Heart left ventricle (tissue), 16 donors: ENCODE data around the gene KIRREL3. TPM values are rescaled to one million over a fixed set of nuclear protein-coding genes. Genes with fewer than 3 reads are reported as not detected.

Experiments used
- ATAC-seq, 4 donors: fragments of 200-7000 bp; cut with Tn5 transposase; one replicate each; pipeline ENCODE4 v1.9.1; 2020 to 2022; ENCODE audit warnings: moderate library complexity in 4 of 4, mild to moderate bottlenecking in 3 of 4, moderate number of reproducible peaks in 1 of 4
- DNase-seq, 5 donors: peaks; one replicate each; pipeline ENCODE4 v3.0.0-alpha.2; 2020
- H3K27ac ChIP-seq, 12 donors: fragments of 200-600 bp; sonication (generic) in 4 of 12; one replicate each; pipeline versions ENCODE4 v1.5.0 to v1.8.0; 2016 to 2022; ENCODE audit warnings: mild to moderate bottlenecking in 2 of 12
- H3K27me3 ChIP-seq, 9 donors: fragments of 200-600 bp; sonication (generic) in 2 of 9; one replicate each; pipeline versions ENCODE4 v1.5.1 to v1.8.0; 2016 to 2022; ENCODE audit warnings: mild to moderate bottlenecking in 3 of 9
- H3K36me3 ChIP-seq, 9 donors: fragments of 200-600 bp; sonication (generic) in 2 of 9; one replicate each; pipeline versions ENCODE4 v1.5.0 to v1.8.0; 2018 to 2022; ENCODE audit warnings: mild to moderate bottlenecking in 2 of 9
- H3K4me1 ChIP-seq, 12 donors: fragments of 200-600 bp; sonication (generic) in 4 of 12; one replicate each; pipeline versions ENCODE4 v1.5.0 to v1.8.0; 2016 to 2022; ENCODE audit warnings: mild to moderate bottlenecking in 3 of 12
- H3K4me3 ChIP-seq, 12 donors: fragments of 200-600 bp; sonication (generic) in 4 of 12; one replicate each; pipeline versions ENCODE4 v1.5.0 to v1.8.0; 2017 to 2022; ENCODE audit warnings: mild to moderate bottlenecking in 9 of 12, moderate library complexity in 4 of 12
- H3K9me3 ChIP-seq, 12 donors: fragments of 200-600 bp; sonication (generic) in 4 of 12; one replicate each; pipeline versions ENCODE4 v1.5.0 to v1.8.0; 2016 to 2022; ENCODE audit warnings: mild to moderate bottlenecking in 1 of 12
- POLR2A ChIP-seq, 2 donors: fragments of 450-650 bp; IDR thresholded peaks; one replicate each; pipeline ENCODE4 v1.6.1; 2017; ENCODE audit warnings: antibody characterized with exemption in 2 of 2, mild to moderate bottlenecking in 2 of 2, moderate library complexity in 2 of 2
- WGBS, 4 donors: extraction: QIAGEN DNeasy Blood & Tissue Kit in 2 of 4; methylation state at CpG; one replicate each; pipeline versions ENCODE4 v1.1.5 to v1.1.7; 2013 to 2018; 5-methylcytosine and 5-hydroxymethylcytosine counted together
- intact Hi-C, 10 donors: fragments of 100-400 bp; cut with DNase I; formaldehyde crosslinking; loops; one replicate each; pipeline versions ENCODE4 v1.11.1 to v1.14.2; 2022
- polyA plus RNA-seq, 2 donors: library from polyadenylated mRNA; stranded (reverse); fragments of 200-250 nt; gene quantifications; one replicate each; pipeline ENCODE4 v1.2.3, GENCODE V29; 2013
- total RNA-seq, 9 donors: library from RNA; depleted of rRNA in 2 of 9; stranded (reverse); fragments of >200 nt in 2 of 9; fragmentation: NEBNext Ultra II Directional in 3 of 9; extraction: Animal tissue kit (Norgen Biotek cat#: 25700) in 3 of 9; gene quantifications; one replicate each; pipeline versions ENCODE4 v1.1.0 to v1.2.4, GENCODE V29; 2016 to 2023
- TF ChIP-seq, protein P1 (sequence below), 12 donors: fragments of 200-600 bp; sonication (generic) in 4 of 12; IDR thresholded peaks; one replicate each; pipeline versions ENCODE4 v1.5.0 to v1.8.0; 2018 to 2022; ENCODE audit warnings: antibody characterized with exemption in 12 of 12, mild to moderate bottlenecking in 5 of 12
- donor health status: ischemic (EF 13 %, LVEDD 7.1; RV severe dilation, severe dysfunction).
- donor health status: healthy with polysubstance abuse.
- donor health status: DM: no; HTN: yes; CAD: no.
- donor health status: DM: no; HTN: no; CAD: no.
- donor health status: ischemic (EF 25% LVEDD 6.9; RV normal size, moderate dysfunction).
- donor health status: ischemic (EF 25% LVEDD 5.7; RV mildly dilated, moderate dysfunction).
- donor health status: healthy.
- donor health status: DM: yes; HTN: yes; CAD: no.
- donor health status: ischemic (EF 35%, LVEDD 5.7; RV mildly dilated, moderate dysfunction).
- donor health status: nonischemic (EF 11% LVEDD 7.7; RV severe dilation, severe dysfunction).
- donor health status: DM: yes; HTN: yes; CAD: no.
- donor health status: PGD.
- donor health status: ischemic (EF 29% LVEDD 5.4; RV normal size, mild dysfunction).
- donor health status: nonischemic (EF 23%, LVEDD 6.1; RV moderate dilation, normal function).

Gene KIRREL3
- total and polyA plus RNA-seq, 11 donors: 0.08 to 1.3 (median 0.27) TPM

DNA sequence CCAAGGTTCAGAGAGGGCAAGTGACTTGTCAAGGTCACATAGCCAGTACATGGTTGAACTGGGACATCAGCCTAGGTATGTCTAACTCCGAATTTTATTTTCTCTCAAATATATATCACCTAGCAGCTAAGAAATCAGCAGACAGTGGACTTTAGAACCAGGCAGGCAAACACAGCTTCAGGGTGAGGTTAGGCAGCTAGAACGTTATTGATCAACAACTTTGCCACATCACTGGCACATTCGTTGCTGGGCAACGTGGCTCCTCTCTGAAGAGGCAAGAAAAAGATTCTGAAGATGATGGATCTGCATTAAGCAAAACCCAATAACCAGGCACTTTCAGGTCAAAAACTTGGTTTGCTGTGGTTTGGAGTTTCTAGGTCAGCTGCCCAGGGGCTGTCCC lies 258.0 kb downstream of the KIRREL3 start:
- no peak overlapping the region for H3K27ac ChIP-seq
- no peaks in the 10 kb centered on the region for H3K36me3 ChIP-seq
- H3K9me3 ChIP-seq: no peaks in the 10 kb centered on the region
- DNase-seq: no peak
- peaks cover 0 to 20% (median 0%) of the 10 kb centered on the region in 9 donors for H3K27me3 ChIP-seq
- WGBS, 4 donors: 67 to 78% (median 77%) methylated on average over 4 of the region's 4 CpGs
- no peak for ATAC-seq
- TF ChIP-seq POLR2A (IDR thresholded peaks at IDR 0.05): no peak
- TF ChIP-seq, protein P1, sequence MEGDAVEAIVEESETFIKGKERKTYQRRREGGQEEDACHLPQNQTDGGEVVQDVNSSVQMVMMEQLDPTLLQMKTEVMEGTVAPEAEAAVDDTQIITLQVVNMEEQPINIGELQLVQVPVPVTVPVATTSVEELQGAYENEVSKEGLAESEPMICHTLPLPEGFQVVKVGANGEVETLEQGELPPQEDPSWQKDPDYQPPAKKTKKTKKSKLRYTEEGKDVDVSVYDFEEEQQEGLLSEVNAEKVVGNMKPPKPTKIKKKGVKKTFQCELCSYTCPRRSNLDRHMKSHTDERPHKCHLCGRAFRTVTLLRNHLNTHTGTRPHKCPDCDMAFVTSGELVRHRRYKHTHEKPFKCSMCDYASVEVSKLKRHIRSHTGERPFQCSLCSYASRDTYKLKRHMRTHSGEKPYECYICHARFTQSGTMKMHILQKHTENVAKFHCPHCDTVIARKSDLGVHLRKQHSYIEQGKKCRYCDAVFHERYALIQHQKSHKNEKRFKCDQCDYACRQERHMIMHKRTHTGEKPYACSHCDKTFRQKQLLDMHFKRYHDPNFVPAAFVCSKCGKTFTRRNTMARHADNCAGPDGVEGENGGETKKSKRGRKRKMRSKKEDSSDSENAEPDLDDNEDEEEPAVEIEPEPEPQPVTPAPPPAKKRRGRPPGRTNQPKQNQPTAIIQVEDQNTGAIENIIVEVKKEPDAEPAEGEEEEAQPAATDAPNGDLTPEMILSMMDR (IDR thresholded peaks at IDR 0.05): no peak
- intact Hi-C loops: no loop called here
- no peak overlapping the region for H3K4me3 ChIP-seq
- no peaks in the 10 kb centered on the region for H3K4me1 ChIP-seq

DNA sequence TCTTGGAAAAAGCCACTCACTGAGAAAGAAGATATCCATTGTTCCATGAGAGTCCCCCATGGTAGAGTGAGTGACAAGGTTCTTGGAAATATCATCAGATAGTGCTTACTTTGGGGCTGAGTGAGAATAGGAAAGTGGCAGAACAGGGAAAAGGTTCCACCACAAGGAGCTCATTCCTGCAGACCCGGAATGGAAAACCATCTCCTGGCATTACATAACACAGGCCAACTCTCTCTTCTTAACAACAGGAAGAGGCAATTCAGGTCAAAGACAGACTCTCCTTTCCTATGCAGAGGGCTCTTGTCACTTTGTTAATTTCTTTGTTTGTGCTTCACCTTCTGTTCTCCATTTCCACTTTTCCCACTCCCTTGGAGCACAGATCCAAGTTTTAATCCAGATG lies 259.7 kb downstream of the KIRREL3 start:
- WGBS, 4 donors: 49 to 71% (median 59%) methylated on average over 1 of the region's 1 CpG
- peaks cover 0 to 23% (median 0%) of the 10 kb centered on the region in 9 donors for H3K27me3 ChIP-seq

DNA sequence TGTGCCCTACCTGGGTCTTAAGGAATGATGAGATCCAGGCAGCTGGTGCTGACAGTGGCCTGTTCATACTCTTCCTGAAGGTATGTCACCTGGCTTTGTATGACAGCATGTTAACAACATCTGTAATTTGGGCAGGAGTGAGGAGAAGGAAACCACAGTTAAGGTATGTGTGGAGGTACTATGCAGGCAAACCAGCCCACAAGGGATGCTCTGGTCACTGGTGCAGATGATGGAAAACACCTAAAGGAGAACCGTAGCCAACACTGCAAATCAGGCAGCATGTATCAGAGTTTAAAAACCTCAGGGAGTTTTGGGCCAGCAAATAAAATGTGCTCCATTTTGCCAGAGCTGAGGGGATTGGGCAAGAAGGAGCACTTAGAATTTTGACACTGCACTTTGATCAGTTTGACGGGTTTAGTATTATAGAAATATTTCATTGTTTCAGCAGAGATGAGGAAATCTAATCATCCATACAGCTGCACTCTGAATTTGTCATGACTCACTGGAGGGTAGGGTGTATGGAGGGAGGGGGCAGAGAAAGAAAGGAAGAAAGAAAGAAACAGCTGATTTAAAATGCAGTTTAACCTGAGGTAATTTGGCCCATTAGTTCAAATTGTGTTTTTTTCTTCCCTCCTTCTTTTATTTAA lies 260.9 kb downstream of the KIRREL3 start:
- H3K4me3 ChIP-seq: no peak overlapping the region
- no peaks in the 10 kb centered on the region for H3K4me1 ChIP-seq
- no peak for TF ChIP-seq POLR2A (IDR thresholded peaks at IDR 0.05)
- TF ChIP-seq, protein P1 (IDR thresholded peaks at IDR 0.05): no peak
- H3K27me3 ChIP-seq: peaks cover 0 to 23% (median 0%) of the 10 kb centered on the region in 9 donors
- 57 to 72% (median 70%) methylated on average over 2 of the region's 2 CpGs for WGBS, 4 donors
- ATAC-seq: no peak
- no peaks in the 10 kb centered on the region for H3K36me3 ChIP-seq
- no peak overlapping the region for H3K27ac ChIP-seq
- H3K9me3 ChIP-seq: no peaks in the 10 kb centered on the region
- intact Hi-C loops: no loop called here
- DNase-seq: no peak

More for the DNA sequence above, 259.7 kb downstream of the KIRREL3 start:
- TF ChIP-seq, protein P1 (IDR thresholded peaks at IDR 0.05): no peak
- TF ChIP-seq POLR2A (IDR thresholded peaks at IDR 0.05): no peak
- intact Hi-C loops: no loop called here
- Histone ChIP-seq H3K36me3 (no peaks in the 10 kb centered on the region), H3K9me3 (no peaks in the 10 kb centered on the region), H3K27ac (no peak overlapping the region), H3K4me1 (no peaks in the 10 kb centered on the region), H3K4me3 (no peak overlapping the region)
- ATAC-seq (no peak), DNase-seq (no peak)

DNA sequence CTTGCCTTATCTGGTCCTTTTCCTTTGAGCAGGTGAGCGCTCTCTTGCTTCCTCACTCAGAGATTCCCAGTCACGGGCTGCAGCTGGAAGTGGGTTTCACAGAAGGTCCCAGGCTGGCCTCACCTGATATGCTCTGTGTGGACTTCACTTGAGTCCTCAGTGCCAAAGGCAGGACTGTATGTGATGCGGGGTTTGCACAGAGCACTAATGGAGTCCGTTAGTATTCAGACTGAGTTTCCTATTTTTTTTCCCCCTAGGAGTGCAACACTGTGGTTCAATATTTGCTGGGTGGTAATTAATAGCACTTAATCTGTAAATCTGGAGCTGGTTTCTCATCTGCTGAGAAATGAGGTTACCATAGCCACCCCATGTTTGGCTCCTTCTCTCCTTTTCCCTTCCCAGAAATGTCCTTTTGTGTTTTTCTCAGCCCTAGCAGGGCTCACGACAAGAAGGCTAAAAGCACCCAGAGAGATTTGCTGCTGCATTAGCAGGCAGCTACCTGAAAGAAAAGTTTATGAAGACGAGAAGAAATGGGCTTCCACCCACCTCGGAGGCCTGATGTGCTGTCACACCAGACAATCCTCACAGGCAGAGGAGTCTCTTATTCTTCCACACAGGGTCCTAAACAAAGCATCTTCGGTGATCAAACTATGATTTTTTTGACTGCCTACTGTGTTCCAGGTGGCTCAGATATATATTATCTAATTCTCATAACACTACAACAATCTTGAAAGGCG lies 262.1 kb downstream of the KIRREL3 start:
- Histone ChIP-seq H3K27me3 (peaks cover 0 to 14% (median 0%) of the 10 kb centered on the region in 9 donors), H3K27ac (no peak overlapping the region), H3K9me3 (no peaks in the 10 kb centered on the region), H3K36me3 (no peaks in the 10 kb centered on the region), H3K4me3 (no peak overlapping the region), H3K4me1 (no peaks in the 10 kb centered on the region)
- 62 to 71% (median 67%) methylated on average over 9 of the region's 9 CpGs for WGBS, 4 donors
- DNase-seq: no peak
- TF ChIP-seq, protein P1 (IDR thresholded peaks at IDR 0.05): no peak
- no peak for TF ChIP-seq POLR2A (IDR thresholded peaks at IDR 0.05)
- ATAC-seq: no peak
- intact Hi-C loops: no loop called here
